Testis (tissue), 5 donors: Measurements from ENCODE around the gene CLDN14. TPM values are rescaled to one million over a fixed set of nuclear protein-coding genes. Genes with fewer than 3 reads are reported as not detected.

Experiments used
- DNase-seq: peaks from one replicate; pipeline ENCODE4 v3.0.0-alpha.2; 2019
- H3K27ac ChIP-seq, 2 donors: fragments of 200-600 bp; sonication (generic); one replicate each; pipeline ENCODE4 v1.5.1; 2019
- H3K27me3 ChIP-seq: fragments of 200-600 bp; sonication (generic); one replicate; pipeline ENCODE4 v1.5.1; 2019
- H3K36me3 ChIP-seq: fragments of 200-600 bp; sonication (generic); one replicate; pipeline ENCODE4 v1.5.1; 2017; ENCODE audit warnings: low read depth; ENCODE audit errors: missing control alignments
- H3K4me1 ChIP-seq: fragments of 200-600 bp; sonication (generic); one replicate; pipeline ENCODE4 v1.5.1; 2019
- H3K4me3 ChIP-seq, 2 donors: fragments of 200-600 bp; sonication (generic); one replicate each; pipeline ENCODE4 v1.5.1; 2017 to 2019
- H3K9me3 ChIP-seq: fragments of 200-600 bp; sonication (generic); one replicate; pipeline ENCODE4 v1.5.1; 2017
- POLR2A ChIP-seq: fragments of 450-650 bp; IDR thresholded peaks from one replicate; pipeline ENCODE4 v1.6.1; 2017; ENCODE audit warnings: antibody characterized with exemption, mild to moderate bottlenecking, moderate library complexity
- WGBS, 2 donors: methylation state at CpG; one replicate each; pipeline ENCODE4 v1.1.5; 2018; 5-methylcytosine and 5-hydroxymethylcytosine counted together
- intact Hi-C: fragments of 100-400 bp; cut with DNase I; formaldehyde crosslinking; loops from one replicate; pipeline ENCODE4 v1.15.1; 2023; ENCODE audit warnings: low total_unique reads
- long read RNA-seq, 2 donors: transcript quantifications; one replicate each; lab custom pipeline, GENCODE V29; 2026
- polyA plus RNA-seq: library from polyadenylated mRNA; stranded (reverse); fragments of 350-450 nt; fragmentation: Illumina TruSeq; extraction: RNeasy Lipid Tissue Mini Kit (QIAGEN cat#74804); gene quantifications from one replicate; pipeline ENCODE4 v1.2.3, GENCODE V29; 2014; ENCODE audit warnings: low read depth, low replicate concordance; ENCODE audit not compliant: insufficient read depth
- total RNA-seq, 2 donors: library from RNA; depleted of rRNA; stranded (reverse); fragments of >200 nt; gene quantifications; one replicate each; pipeline ENCODE4 v1.2.3, GENCODE V29; 2016
- TF ChIP-seq, protein P1 (sequence below), 3 experiments: fragments of 450-650 bp in 2 of 3; fragments of 200-600 bp in 1 of 3; sonication (generic) in 1 of 3; IDR thresholded peaks; one replicate each; pipeline ENCODE4 v1.5.1; 2016 to 2019; ENCODE audit warnings: antibody characterized with exemption in 3 of 3, mild to moderate bottlenecking in 2 of 3, moderate library complexity in 1 of 3

The CLDN14 gene, protein sequence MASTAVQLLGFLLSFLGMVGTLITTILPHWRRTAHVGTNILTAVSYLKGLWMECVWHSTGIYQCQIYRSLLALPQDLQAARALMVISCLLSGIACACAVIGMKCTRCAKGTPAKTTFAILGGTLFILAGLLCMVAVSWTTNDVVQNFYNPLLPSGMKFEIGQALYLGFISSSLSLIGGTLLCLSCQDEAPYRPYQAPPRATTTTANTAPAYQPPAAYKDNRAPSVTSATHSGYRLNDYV
- total RNA-seq (under 1 TPM; 0.31 TPM), polyA plus RNA-seq (0.96 TPM)
- long read RNA-seq, donor 1 = 0 reads
- long read RNA-seq, donor 2 = 0 reads

DNA sequence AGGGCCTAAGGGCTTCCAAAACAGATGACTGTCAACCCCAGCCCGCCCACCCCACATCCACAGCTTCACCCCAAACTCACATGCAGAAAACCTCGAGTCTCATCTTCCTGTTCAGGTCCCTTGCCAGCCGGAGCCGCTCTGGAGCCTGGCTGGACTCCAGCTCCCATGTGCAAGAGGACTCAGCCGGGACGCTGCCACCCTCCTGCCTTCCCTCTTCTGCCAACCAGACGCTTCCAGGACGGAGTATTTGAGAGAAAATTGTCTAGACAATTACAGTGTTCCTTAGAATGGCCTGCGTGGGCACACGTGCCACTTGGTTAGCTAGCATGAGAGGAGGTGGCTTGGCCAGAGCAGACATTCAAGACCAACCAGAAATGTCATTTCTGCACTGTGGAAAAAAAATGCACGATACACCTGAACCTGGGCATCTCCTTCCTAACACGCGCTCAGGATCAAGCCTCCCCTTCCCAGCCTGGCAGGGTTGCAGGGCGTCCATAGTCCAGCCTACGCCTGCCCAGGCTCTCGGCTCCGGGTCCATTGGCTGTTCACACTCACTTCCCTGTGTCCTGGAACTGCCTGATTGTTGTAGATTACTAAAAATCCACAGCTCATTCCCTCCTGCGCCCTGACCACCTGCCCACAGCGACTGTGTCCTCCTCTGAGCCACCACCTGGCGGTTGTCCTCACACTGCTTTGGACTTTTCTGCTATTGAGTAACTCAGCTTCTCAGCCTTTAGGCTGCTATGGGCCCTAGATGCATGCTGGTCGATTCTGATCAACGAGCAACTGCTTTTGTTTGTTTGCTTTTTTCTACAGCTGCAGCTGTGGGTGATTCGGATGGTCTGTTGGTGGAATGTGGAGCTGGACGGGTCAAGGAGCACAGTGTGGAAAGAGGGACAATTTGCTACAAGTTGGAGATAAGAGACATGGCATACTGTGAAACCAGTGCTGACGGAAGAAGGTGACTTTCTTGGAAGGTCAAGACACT is at the start of gene CLDN14:
Gene CLDN14 (minus strand): TSS at position 708 of the 988 bp plus-strand sequence. CDS start 18,427 bp downstream, outside the sequence.
- no peaks in the 10 kb centered on the region for H3K27me3 ChIP-seq
- intact Hi-C loops = no loop called here
- H3K4me3 ChIP-seq = no peak within 1 kb of the TSS
- 47 to 66% methylated on average over 11 to 25 of the region's 25 CpGs for WGBS, 2 donors
- no peaks in the 10 kb centered on the region for H3K9me3 ChIP-seq
- H3K27ac ChIP-seq = no peak within 1 kb of the TSS
- peaks cover 21% of the 10 kb centered on the region for H3K4me1 ChIP-seq
- no peaks in the 10 kb centered on the region for H3K36me3 ChIP-seq
- no peak for TF ChIP-seq POLR2A
- peak; percentile 21 for DNase-seq

DNA sequence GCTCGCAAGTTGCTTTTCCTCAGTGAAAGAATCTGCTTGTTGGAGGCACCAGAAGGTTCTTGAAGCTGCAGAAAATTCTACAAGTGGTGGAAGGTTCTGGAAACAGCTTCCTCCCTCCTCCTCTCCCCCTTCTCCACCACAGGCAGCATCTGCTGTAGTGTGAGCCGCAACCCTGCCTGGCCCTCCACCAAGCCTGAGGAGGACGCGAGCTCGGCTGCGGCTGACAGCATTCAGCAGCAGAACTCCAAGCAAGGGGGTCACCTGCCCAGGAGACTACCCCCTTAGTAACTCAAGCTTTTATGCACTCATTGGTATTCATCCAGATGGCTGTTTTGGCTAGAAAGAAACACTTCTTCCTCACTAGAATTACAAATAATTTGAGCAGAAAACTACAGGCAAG is 48.8 kb upstream of the CLDN14 start:
- H3K36me3 ChIP-seq = no peaks in the 10 kb centered on the region
- H3K27ac ChIP-seq = no peak overlapping the region
- no peak overlapping the region for H3K4me3 ChIP-seq
- TF ChIP-seq POLR2A = no peak
- TF ChIP-seq, protein P1, sequence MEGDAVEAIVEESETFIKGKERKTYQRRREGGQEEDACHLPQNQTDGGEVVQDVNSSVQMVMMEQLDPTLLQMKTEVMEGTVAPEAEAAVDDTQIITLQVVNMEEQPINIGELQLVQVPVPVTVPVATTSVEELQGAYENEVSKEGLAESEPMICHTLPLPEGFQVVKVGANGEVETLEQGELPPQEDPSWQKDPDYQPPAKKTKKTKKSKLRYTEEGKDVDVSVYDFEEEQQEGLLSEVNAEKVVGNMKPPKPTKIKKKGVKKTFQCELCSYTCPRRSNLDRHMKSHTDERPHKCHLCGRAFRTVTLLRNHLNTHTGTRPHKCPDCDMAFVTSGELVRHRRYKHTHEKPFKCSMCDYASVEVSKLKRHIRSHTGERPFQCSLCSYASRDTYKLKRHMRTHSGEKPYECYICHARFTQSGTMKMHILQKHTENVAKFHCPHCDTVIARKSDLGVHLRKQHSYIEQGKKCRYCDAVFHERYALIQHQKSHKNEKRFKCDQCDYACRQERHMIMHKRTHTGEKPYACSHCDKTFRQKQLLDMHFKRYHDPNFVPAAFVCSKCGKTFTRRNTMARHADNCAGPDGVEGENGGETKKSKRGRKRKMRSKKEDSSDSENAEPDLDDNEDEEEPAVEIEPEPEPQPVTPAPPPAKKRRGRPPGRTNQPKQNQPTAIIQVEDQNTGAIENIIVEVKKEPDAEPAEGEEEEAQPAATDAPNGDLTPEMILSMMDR (IDR thresholded peaks at IDR 0.05) = no peak
- H3K9me3 ChIP-seq = no peaks in the 10 kb centered on the region
- H3K27me3 ChIP-seq = no peaks in the 10 kb centered on the region
- DNase-seq = no peak
- WGBS, 2 donors = 82 to 88% methylated on average over 6 of the region's 6 CpGs
- intact Hi-C loops = no loop called here
- no peaks in the 10 kb centered on the region for H3K4me1 ChIP-seq

DNA sequence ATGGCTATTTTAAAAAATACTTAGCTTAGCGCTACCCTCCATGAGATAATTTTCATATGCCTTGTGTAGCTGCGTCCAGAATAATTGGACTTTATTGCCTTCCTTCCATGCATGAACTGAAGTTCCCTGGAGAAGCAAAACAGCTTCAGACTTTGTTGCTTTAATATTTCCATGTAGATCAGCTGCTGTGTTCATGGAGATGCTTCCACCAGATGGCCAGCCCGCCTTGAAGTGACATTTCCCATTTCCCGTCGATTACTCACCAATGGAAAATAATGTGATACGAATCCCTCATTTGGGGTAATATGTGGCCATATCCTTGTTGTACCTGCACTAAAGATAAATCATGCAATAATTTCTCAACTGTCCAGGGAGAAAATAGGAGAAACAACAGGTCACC is 47.4 kb upstream of the CLDN14 start:
- Histone ChIP-seq H3K4me3 (no peak overlapping the region), H3K27ac (no peak overlapping the region), H3K9me3 (no peaks in the 10 kb centered on the region), H3K36me3 (no peaks in the 10 kb centered on the region), H3K27me3 (no peaks in the 10 kb centered on the region), H3K4me1 (no peaks in the 10 kb centered on the region)
- TF ChIP-seq POLR2A = no peak
- TF ChIP-seq, protein P1 (IDR thresholded peaks at IDR 0.05) = no peak
- intact Hi-C loops = no loop called here
- 90 to 96% methylated on average over 6 of the region's 6 CpGs for WGBS, 2 donors
- no peak for DNase-seq

DNA sequence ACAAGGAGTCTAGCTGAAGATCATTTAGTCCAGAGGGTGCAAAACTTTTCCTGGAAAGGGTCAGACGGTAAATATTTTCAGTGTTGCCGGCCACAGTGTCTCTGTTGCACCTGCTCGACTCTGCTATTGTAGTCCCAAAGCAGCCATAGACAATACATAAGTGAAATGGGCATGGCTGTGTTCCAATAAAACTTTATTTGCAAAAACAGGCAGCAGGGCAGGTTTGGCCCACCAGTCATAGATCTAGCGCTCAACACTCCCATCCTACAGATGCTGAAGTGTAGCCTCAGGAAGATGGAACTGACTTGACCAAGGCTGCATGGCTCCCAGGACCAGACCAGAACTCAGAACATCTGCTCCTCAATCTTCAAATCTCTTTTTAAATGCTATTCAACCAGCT is 46.2 kb upstream of the CLDN14 start:
- H3K36me3 ChIP-seq = no peaks in the 10 kb centered on the region
- TF ChIP-seq POLR2A = no peak
- TF ChIP-seq, protein P1 (IDR thresholded peaks at IDR 0.05) = no peak
- no peak overlapping the region for H3K27ac ChIP-seq
- WGBS, 2 donors = 95 to 98% methylated on average over 4 of the region's 4 CpGs
- intact Hi-C loops = no loop called here
- no peak for DNase-seq
- H3K4me3 ChIP-seq = no peak overlapping the region
- H3K4me1 ChIP-seq = no peaks in the 10 kb centered on the region
- no peaks in the 10 kb centered on the region for H3K9me3 ChIP-seq
- no peaks in the 10 kb centered on the region for H3K27me3 ChIP-seq

DNA sequence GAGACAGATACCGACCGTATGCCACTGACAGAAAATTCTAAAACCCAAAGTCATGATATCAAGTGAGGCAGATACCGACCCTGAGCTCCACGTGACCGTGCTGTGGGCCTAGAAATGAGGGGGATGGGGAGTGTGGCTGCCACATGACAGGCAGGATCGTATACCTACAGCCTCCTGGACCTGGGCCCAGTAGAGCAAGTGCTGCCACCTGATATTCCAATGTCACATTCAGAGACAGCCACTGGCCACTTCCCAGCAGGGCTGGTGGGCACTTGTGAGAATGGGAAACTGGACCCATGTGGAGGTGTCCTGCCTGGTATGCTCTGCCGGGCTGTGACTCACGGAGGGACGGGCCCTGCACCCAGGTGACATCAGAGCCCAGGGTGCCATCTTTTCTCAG is 44.6 kb upstream of the CLDN14 start:
- H3K9me3 ChIP-seq = no peaks in the 10 kb centered on the region
- TF ChIP-seq, protein P1 (IDR thresholded peaks at IDR 0.05) = no peak
- no peak for TF ChIP-seq POLR2A
- H3K27ac ChIP-seq = no peak overlapping the region
- WGBS, 2 donors = 85 to 97% methylated on average over 9 of the region's 9 CpGs
- H3K4me1 ChIP-seq = no peaks in the 10 kb centered on the region
- H3K4me3 ChIP-seq = no peak overlapping the region
- no peaks in the 10 kb centered on the region for H3K36me3 ChIP-seq
- H3K27me3 ChIP-seq = no peaks in the 10 kb centered on the region
- intact Hi-C loops = no loop called here
- no peak for DNase-seq
